ENCODE measurements around the gene UBE2Q2.

UBE2Q2 gene

GRCh38 chr15:75924576-75924975 lies 81.3 kb downstream of the UBE2Q2 start:
- no peak for DNase-seq (ENCODE audit: low read depth, low spot score)
- Histone ChIP-seq H3K27me3 (ENCODE audit: control insufficient read depth, insufficient read depth, low read length) (no peaks in the 10 kb centered on the region), H3K4me3 (ENCODE audit: low read length) (no peak overlapping the region), H3K4me1 (ENCODE audit: control insufficient read depth, insufficient read depth, low read length) (no peaks in the 10 kb centered on the region; the same call in 1 of the 2 replicates), H3K36me3 (ENCODE audit: control insufficient read depth, insufficient read depth, low read length) (peaks cover 3% of the 10 kb centered on the region; the same call in 1 of the 2 replicates), H3K27ac (ENCODE audit: low read length) (no peak overlapping the region), H3K9me3 (ENCODE audit: control insufficient read depth, insufficient read depth, low read length) (no peaks in the 10 kb centered on the region)
- no CpG with 5 or more reads among the region's 1 CpG for WGBS (ENCODE audit: insufficient coverage, insufficient read length)

- WGBS (ENCODE audit: insufficient coverage, insufficient read length): no CpG with 5 or more reads among the region's 2 CpGs
- H3K36me3 ChIP-seq (ENCODE audit: control insufficient read depth, insufficient read depth, low read length): peaks cover 6% of the 10 kb centered on the region; the same call in 1 of the 2 replicates
- DNase-seq (ENCODE audit: low read depth, low spot score): no peak
These were observed 82.2 kb downstream of the UBE2Q2 start for GRCh38 chr15:75925440-75925839.

GRCh38 chr15:75926931-75927330 lies 83.7 kb downstream of the UBE2Q2 start:
- no peaks in the 10 kb centered on the region for H3K9me3 ChIP-seq (ENCODE audit: control insufficient read depth, insufficient read depth, low read length)
- no CpG with 5 or more reads among the region's 3 CpGs for WGBS (ENCODE audit: insufficient coverage, insufficient read length)
- H3K4me3 ChIP-seq (ENCODE audit: low read length): no peak overlapping the region
- DNase-seq (ENCODE audit: low read depth, low spot score): no peak
- no peaks in the 10 kb centered on the region; the same call in 1 of the 2 replicates for H3K4me1 ChIP-seq (ENCODE audit: control insufficient read depth, insufficient read depth, low read length)
- H3K27ac ChIP-seq (ENCODE audit: low read length): no peak overlapping the region
- no peaks in the 10 kb centered on the region for H3K27me3 ChIP-seq (ENCODE audit: control insufficient read depth, insufficient read depth, low read length)
- H3K36me3 ChIP-seq (ENCODE audit: control insufficient read depth, insufficient read depth, low read length): peaks cover 6% of the 10 kb centered on the region; the same call in 1 of the 2 replicates

More at GRCh38 chr15:75925440-75925839, 82.2 kb downstream of the UBE2Q2 start:
- no peak overlapping the region for H3K27ac ChIP-seq (ENCODE audit: low read length)
- no peak overlapping the region for H3K4me3 ChIP-seq (ENCODE audit: low read length)
- no peaks in the 10 kb centered on the region for H3K9me3 ChIP-seq (ENCODE audit: control insufficient read depth, insufficient read depth, low read length)
- H3K27me3 ChIP-seq (ENCODE audit: control insufficient read depth, insufficient read depth, low read length): no peaks in the 10 kb centered on the region
- no peaks in the 10 kb centered on the region; the same call in 1 of the 2 replicates for H3K4me1 ChIP-seq (ENCODE audit: control insufficient read depth, insufficient read depth, low read length)

GRCh38 chr15:75927601-75928000 lies 84.4 kb downstream of the UBE2Q2 start:
- H3K27ac ChIP-seq (ENCODE audit: low read length): no peak overlapping the region
- H3K36me3 ChIP-seq (ENCODE audit: control insufficient read depth, insufficient read depth, low read length): peaks cover 4% of the 10 kb centered on the region; the same call in 1 of the 2 replicates
- no CpG with 5 or more reads among the region's 4 CpGs for WGBS (ENCODE audit: insufficient coverage, insufficient read length)

GRCh38 chr15:75928680-75929608 lies 85.7 kb downstream of the UBE2Q2 start:
- Histone ChIP-seq H3K36me3 (ENCODE audit: control insufficient read depth, insufficient read depth, low read length) (peaks cover 6% of the 10 kb centered on the region; the same call in 1 of the 2 replicates), H3K4me3 (ENCODE audit: low read length) (no peak overlapping the region), H3K27ac (ENCODE audit: low read length) (no peak overlapping the region), H3K9me3 (ENCODE audit: control insufficient read depth, insufficient read depth, low read length) (no peaks in the 10 kb centered on the region), H3K4me1 (ENCODE audit: control insufficient read depth, insufficient read depth, low read length) (no peaks in the 10 kb centered on the region; the same call in 1 of the 2 replicates), H3K27me3 (ENCODE audit: control insufficient read depth, insufficient read depth, low read length) (no peaks in the 10 kb centered on the region)
- no peak for DNase-seq (ENCODE audit: low read depth, low spot score)
- no CpG with 5 or more reads among the region's 9 CpGs for WGBS (ENCODE audit: insufficient coverage, insufficient read length)

More at GRCh38 chr15:75927601-75928000, 84.4 kb downstream of the UBE2Q2 start:
- no peaks in the 10 kb centered on the region for H3K27me3 ChIP-seq (ENCODE audit: control insufficient read depth, insufficient read depth, low read length)
- no peaks in the 10 kb centered on the region; the same call in 1 of the 2 replicates for H3K4me1 ChIP-seq (ENCODE audit: control insufficient read depth, insufficient read depth, low read length)
- no peak overlapping the region for H3K4me3 ChIP-seq (ENCODE audit: low read length)
- no peaks in the 10 kb centered on the region for H3K9me3 ChIP-seq (ENCODE audit: control insufficient read depth, insufficient read depth, low read length)
- no peak for DNase-seq (ENCODE audit: low read depth, low spot score)

GRCh38 chr15:75929799-75930565 lies 86.7 kb downstream of the UBE2Q2 start:
- no peaks in the 10 kb centered on the region for H3K9me3 ChIP-seq (ENCODE audit: control insufficient read depth, insufficient read depth, low read length)
- 100% methylated on average over 1 of the region's 5 CpGs for WGBS (ENCODE audit: insufficient coverage, insufficient read length)
- no peak overlapping the region for H3K4me3 ChIP-seq (ENCODE audit: low read length)
- H3K36me3 ChIP-seq (ENCODE audit: control insufficient read depth, insufficient read depth, low read length): peaks cover 9% of the 10 kb centered on the region; the same call in 1 of the 2 replicates
- no peaks in the 10 kb centered on the region for H3K27me3 ChIP-seq (ENCODE audit: control insufficient read depth, insufficient read depth, low read length)
- no peaks in the 10 kb centered on the region; the same call in 1 of the 2 replicates for H3K4me1 ChIP-seq (ENCODE audit: control insufficient read depth, insufficient read depth, low read length)
- no peak for DNase-seq (ENCODE audit: low read depth, low spot score)
- no peak overlapping the region for H3K27ac ChIP-seq (ENCODE audit: low read length)

GRCh38 chr15:75930866-75931265 lies 87.6 kb downstream of the UBE2Q2 start:
- Histone ChIP-seq H3K36me3 (ENCODE audit: control insufficient read depth, insufficient read depth, low read length) (peaks cover 9% of the 10 kb centered on the region; the same call in 1 of the 2 replicates), H3K27me3 (ENCODE audit: control insufficient read depth, insufficient read depth, low read length) (no peaks in the 10 kb centered on the region)
- WGBS (ENCODE audit: insufficient coverage, insufficient read length): no CpG with 5 or more reads among the region's 2 CpGs

GRCh38 chr15:75942464-75942863 lies 99.2 kb downstream of the UBE2Q2 start:
- no peaks in the 10 kb centered on the region for H3K27me3 ChIP-seq (ENCODE audit: control insufficient read depth, insufficient read depth, low read length)
- no peak for DNase-seq (ENCODE audit: low read depth, low spot score)
- no peaks in the 10 kb centered on the region; the same call in 1 of the 2 replicates for H3K36me3 ChIP-seq (ENCODE audit: control insufficient read depth, insufficient read depth, low read length)
- H3K27ac ChIP-seq (ENCODE audit: low read length): no peak overlapping the region
- WGBS (ENCODE audit: insufficient coverage, insufficient read length): no CpG with 5 or more reads among the region's 3 CpGs
- H3K4me3 ChIP-seq (ENCODE audit: low read length): no peak overlapping the region
- H3K4me1 ChIP-seq (ENCODE audit: control insufficient read depth, insufficient read depth, low read length): no peaks in the 10 kb centered on the region
- H3K9me3 ChIP-seq (ENCODE audit: control insufficient read depth, insufficient read depth, low read length): no peaks in the 10 kb centered on the region

More at GRCh38 chr15:75930866-75931265, 87.6 kb downstream of the UBE2Q2 start:
- H3K4me3 ChIP-seq (ENCODE audit: low read length): no peak overlapping the region
- DNase-seq (ENCODE audit: low read depth, low spot score): no peak
- no peak overlapping the region for H3K27ac ChIP-seq (ENCODE audit: low read length)
- H3K9me3 ChIP-seq (ENCODE audit: control insufficient read depth, insufficient read depth, low read length): no peaks in the 10 kb centered on the region
- no peaks in the 10 kb centered on the region; the same call in 1 of the 2 replicates for H3K4me1 ChIP-seq (ENCODE audit: control insufficient read depth, insufficient read depth, low read length)

GRCh38 chr15:75943246-75943645 lies 100.0 kb downstream of the UBE2Q2 start:
- Histone ChIP-seq H3K27me3 (ENCODE audit: control insufficient read depth, insufficient read depth, low read length) (no peaks in the 10 kb centered on the region), H3K27ac (ENCODE audit: low read length) (no peak overlapping the region), H3K4me1 (ENCODE audit: control insufficient read depth, insufficient read depth, low read length) (no peaks in the 10 kb centered on the region), H3K9me3 (ENCODE audit: control insufficient read depth, insufficient read depth, low read length) (no peaks in the 10 kb centered on the region), H3K36me3 (ENCODE audit: control insufficient read depth, insufficient read depth, low read length) (no peaks in the 10 kb centered on the region), H3K4me3 (ENCODE audit: low read length) (no peak overlapping the region)
- WGBS (ENCODE audit: insufficient coverage, insufficient read length): no CpG with 5 or more reads among the region's 5 CpGs
- no peak for DNase-seq (ENCODE audit: low read depth, low spot score)

- Histone ChIP-seq H3K27me3 (ENCODE audit: control insufficient read depth, insufficient read depth, low read length) (no peaks in the 10 kb centered on the region), H3K4me1 (ENCODE audit: control insufficient read depth, insufficient read depth, low read length) (no peaks in the 10 kb centered on the region), H3K36me3 (ENCODE audit: control insufficient read depth, insufficient read depth, low read length) (no peaks in the 10 kb centered on the region), H3K9me3 (ENCODE audit: control insufficient read depth, insufficient read depth, low read length) (no peaks in the 10 kb centered on the region), H3K27ac (ENCODE audit: low read length) (no peak overlapping the region), H3K4me3 (ENCODE audit: low read length) (no peak overlapping the region)
- DNase-seq (ENCODE audit: low read depth, low spot score): no peak
- no CpG with 5 or more reads among the region's 1 CpG for WGBS (ENCODE audit: insufficient coverage, insufficient read length)
These were observed 100.5 kb downstream of the UBE2Q2 start for GRCh38 chr15:75943713-75944215.
